Right atrium auricular region (tissue), 2 donors: ENCODE measurements around the gene ZNF385C. TPM values are rescaled to one million over a fixed set of nuclear protein-coding genes. Genes with fewer than 3 reads are reported as not detected.

Source experiments
- DNase-seq: peaks from one replicate; pipeline ENCODE4 v3.0.0-alpha.2; 2019; ENCODE audit warnings: low spot score
- H3K27ac ChIP-seq, 2 donors: fragments of 200-600 bp; sonication (generic); 1 replicate in 1 of 2; 2 replicates in 1 of 2; pipeline ENCODE4 v1.5.1; 2016 to 2019
- H3K27me3 ChIP-seq, 2 donors: fragments of 200-600 bp; sonication (generic); one replicate each; pipeline versions ENCODE4 v1.5.1 to v1.6.0; 2017 to 2019
- H3K36me3 ChIP-seq: fragments of 200-600 bp; sonication (generic); one replicate; pipeline ENCODE4 v1.5.1; 2016
- H3K4me1 ChIP-seq, 2 donors: fragments of 200-600 bp; sonication (generic); one replicate each; pipeline versions ENCODE4 v1.5.1 to v1.6.0; 2017 to 2019
- H3K4me3 ChIP-seq, 2 donors: fragments of 200-600 bp; sonication (generic); 1 replicate in 1 of 2; 2 replicates in 1 of 2; pipeline ENCODE4 v1.5.1; 2017 to 2019; ENCODE audit warnings: mild to moderate bottlenecking in 1 of 2, moderate library complexity in 1 of 2
- H3K9me3 ChIP-seq, 2 donors: fragments of 200-600 bp; sonication (generic); one replicate each; pipeline ENCODE4 v1.5.1; 2019
- total RNA-seq, 2 donors: library from RNA; depleted of rRNA; stranded (reverse); fragments of >200 nt; gene quantifications; one replicate each; pipeline ENCODE4 v1.1.0, GENCODE V29; 2016
- TF ChIP-seq, protein P1 (sequence below), 2 donors: fragments of 200-600 bp; sonication (generic); IDR thresholded peaks; one replicate each; pipeline ENCODE4 v1.5.1; 2019; ENCODE audit warnings: antibody characterized with exemption in 2 of 2

ZNF385C gene
- total RNA-seq, 2 donors from 2014 or later = not detected

DNA sequence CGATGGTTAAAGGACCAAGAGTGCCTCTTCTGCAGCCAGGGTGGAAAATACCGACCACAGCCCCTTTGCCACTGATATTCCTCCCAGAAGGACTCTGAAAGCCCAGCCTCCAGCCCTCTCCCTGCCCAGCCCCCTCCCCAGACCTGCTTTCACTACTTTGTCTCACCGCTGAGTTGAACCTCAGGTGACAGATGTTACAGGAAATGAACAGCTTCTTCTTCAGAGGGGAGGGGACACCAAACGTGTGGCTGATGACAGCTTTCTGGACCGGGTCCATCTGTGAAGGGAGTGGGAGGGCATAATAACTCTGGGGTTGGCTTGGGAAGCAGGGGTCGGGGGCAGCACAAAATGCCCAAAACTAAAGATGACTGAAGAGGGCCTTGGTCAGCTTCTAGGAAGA, 64.2 kb downstream of the ZNF385C start:
- Histone ChIP-seq H3K27me3 (no peaks in the 10 kb centered on the region), H3K36me3 (no peaks in the 10 kb centered on the region), H3K9me3 (no peaks in the 10 kb centered on the region), H3K4me3 (no peak overlapping the region), H3K27ac (no peak overlapping the region), H3K4me1 (no peaks in the 10 kb centered on the region)
- DNase-seq = no peak
- TF ChIP-seq, protein P1, sequence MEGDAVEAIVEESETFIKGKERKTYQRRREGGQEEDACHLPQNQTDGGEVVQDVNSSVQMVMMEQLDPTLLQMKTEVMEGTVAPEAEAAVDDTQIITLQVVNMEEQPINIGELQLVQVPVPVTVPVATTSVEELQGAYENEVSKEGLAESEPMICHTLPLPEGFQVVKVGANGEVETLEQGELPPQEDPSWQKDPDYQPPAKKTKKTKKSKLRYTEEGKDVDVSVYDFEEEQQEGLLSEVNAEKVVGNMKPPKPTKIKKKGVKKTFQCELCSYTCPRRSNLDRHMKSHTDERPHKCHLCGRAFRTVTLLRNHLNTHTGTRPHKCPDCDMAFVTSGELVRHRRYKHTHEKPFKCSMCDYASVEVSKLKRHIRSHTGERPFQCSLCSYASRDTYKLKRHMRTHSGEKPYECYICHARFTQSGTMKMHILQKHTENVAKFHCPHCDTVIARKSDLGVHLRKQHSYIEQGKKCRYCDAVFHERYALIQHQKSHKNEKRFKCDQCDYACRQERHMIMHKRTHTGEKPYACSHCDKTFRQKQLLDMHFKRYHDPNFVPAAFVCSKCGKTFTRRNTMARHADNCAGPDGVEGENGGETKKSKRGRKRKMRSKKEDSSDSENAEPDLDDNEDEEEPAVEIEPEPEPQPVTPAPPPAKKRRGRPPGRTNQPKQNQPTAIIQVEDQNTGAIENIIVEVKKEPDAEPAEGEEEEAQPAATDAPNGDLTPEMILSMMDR (IDR thresholded peaks at IDR 0.05) = no peak

DNA sequence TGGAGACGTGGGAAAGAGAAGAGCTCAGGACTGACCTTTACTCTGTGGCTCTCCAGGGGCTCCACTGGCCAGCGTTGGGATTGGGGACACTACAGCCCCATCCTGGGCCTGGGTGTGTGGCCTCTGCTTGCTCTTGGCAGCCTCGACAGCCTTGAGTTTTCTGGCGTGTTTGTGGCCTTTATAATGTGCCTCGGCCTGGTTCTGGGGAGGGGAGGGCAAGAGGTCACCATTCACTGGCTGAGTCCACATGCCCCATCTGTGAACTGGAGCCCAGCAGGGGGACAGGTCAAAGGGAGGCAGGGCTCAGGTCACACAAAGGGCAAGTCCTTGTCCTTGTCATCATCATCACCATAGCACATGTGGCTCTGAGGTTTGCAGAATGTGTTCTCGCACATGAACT, 66.7 kb downstream of the ZNF385C start:
- H3K27ac ChIP-seq = no peak overlapping the region
- H3K9me3 ChIP-seq = no peaks in the 10 kb centered on the region
- no peak for DNase-seq
- no peak overlapping the region for H3K4me3 ChIP-seq
- no peaks in the 10 kb centered on the region for H3K27me3 ChIP-seq
- TF ChIP-seq, protein P1 (IDR thresholded peaks at IDR 0.05) = no peak
- no peaks in the 10 kb centered on the region for H3K4me1 ChIP-seq
- H3K36me3 ChIP-seq = no peaks in the 10 kb centered on the region

DNA sequence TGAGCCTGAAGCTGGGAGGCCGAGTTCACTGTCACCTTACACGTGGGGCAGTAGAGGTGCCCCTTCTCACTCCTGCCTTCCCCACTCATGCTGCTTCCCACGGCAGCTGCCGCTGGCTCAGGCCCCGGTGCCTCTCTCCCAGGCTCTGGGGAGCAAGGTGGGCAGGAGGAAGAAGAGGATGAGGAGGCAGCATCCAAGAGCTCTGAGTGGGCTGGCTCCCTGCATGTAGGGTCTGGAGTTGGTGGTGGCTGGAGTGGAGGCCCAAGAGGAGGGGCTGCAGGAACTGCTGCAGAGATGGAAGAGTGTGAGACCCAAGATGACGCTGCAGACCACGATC, 69.5 kb downstream of the ZNF385C start:
- no peaks in the 10 kb centered on the region for H3K27me3 ChIP-seq
- no peak for DNase-seq
- H3K27ac ChIP-seq = no peak overlapping the region
- H3K36me3 ChIP-seq = peaks cover 4% of the 10 kb centered on the region
- TF ChIP-seq, protein P1 (IDR thresholded peaks at IDR 0.05) = no peak
- H3K9me3 ChIP-seq = no peaks in the 10 kb centered on the region
- H3K4me1 ChIP-seq = peaks cover 0 to 17% of the 10 kb centered on the region in 2 donors
- H3K4me3 ChIP-seq = no peak overlapping the region

DNA sequence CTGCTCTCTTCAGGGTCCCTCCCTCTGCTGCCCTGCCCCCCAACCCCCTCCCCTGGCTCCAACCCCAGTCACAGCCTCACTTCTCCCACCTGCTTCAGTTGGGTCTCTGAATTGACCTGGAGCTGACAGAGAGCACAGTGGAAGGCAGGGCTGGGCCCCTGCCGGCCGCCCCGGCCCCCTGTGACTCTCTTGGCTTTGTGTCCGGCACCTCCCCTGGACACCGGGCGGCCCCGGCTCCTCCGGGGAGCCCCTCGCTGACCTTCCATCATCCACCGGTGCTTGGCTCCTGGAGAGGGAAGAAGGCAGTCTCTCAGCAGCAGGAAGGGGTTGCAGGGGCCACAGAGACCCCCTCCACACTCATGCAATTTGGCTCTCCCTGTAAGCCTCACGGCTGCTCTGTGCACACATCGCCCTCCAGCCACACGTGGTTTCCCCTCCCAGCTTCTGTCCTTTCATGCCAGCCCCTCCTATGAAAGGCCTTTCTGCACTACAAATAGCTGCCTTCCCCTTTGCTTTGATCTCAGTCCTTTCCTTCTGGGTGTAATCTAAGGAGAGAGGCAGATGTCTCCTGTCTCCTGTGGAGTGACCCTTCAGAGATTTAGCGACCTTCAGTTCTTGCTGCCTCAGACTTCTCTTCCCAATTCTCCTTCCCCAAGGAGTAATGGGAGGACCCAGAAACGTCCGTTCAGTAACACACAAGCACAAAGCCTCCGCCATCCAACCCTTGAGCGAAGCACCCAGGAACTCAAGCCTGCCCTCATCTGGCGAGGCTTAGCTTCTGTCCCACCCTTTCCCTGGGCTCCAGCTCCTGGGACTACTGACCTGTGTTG, 70.1 kb downstream of the ZNF385C start:
- H3K27me3 ChIP-seq = no peaks in the 10 kb centered on the region

DNA sequence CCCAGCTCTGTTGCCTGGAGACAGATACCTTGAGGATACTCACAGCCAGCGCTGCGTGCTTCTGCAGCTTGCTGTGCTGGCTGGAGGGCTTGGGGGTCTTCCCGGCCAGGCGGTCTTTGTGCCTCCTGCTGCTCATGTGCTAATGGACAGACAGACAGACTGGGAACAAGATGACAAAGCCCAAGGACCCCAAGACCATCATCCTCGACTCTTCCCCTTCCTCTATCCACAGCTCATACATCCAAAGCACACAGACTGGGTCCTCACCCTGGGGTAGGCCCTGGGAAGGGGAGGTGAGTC, 70.7 kb downstream of the ZNF385C start:
- Histone ChIP-seq H3K9me3 (no peaks in the 10 kb centered on the region), H3K27ac (no peak overlapping the region), H3K27me3 (no peaks in the 10 kb centered on the region), H3K36me3 (peaks cover 17% of the 10 kb centered on the region), H3K4me1 (peaks cover 0 to 17% of the 10 kb centered on the region in 2 donors), H3K4me3 (no peak overlapping the region)
- TF ChIP-seq, protein P1 (IDR thresholded peaks at IDR 0.05) = no peak
- no peak for DNase-seq

More for the DNA sequence above, 70.1 kb downstream of the ZNF385C start:
- no peak for DNase-seq
- Histone ChIP-seq H3K4me3 (no peak overlapping the region), H3K9me3 (no peaks in the 10 kb centered on the region), H3K36me3 (peaks cover 10% of the 10 kb centered on the region), H3K27ac (no peak overlapping the region), H3K4me1 (peaks cover 0 to 17% of the 10 kb centered on the region in 2 donors)
- TF ChIP-seq, protein P1 (IDR thresholded peaks at IDR 0.05) = no peak
